ENCODE measurements around the gene SMC2.
A peak's percentile ranks its signal among the peaks of the same experiment; 100 is the strongest.

Gene SMC2

GRCh38 chr9:104107799-104108198 lies 13.7 kb downstream of the SMC2 start:
- no peak for DNase-seq

GRCh38 chr9:104108315-104108714 lies 14.2 kb downstream of the SMC2 start:
- DNase-seq: no peak

GRCh38 chr9:104110509-104110908 lies 16.4 kb downstream of the SMC2 start:
- DNase-seq: no peak

- DNase-seq: no peak
These were observed 24.8 kb downstream of the SMC2 start for GRCh38 chr9:104118916-104119315.

GRCh38 chr9:104121022-104121421 lies 26.9 kb downstream of the SMC2 start:
- no peak for DNase-seq

GRCh38 chr9:104138243-104138868 lies 44.2 kb downstream of the SMC2 start:
- DNase-seq: no peak

- DNase-seq: no peak
These were observed 48.9 kb downstream of the SMC2 start for GRCh38 chr9:104142799-104143549.

GRCh38 chr9:104143550-104143910 lies 49.4 kb downstream of the SMC2 start:
- no peak for DNase-seq

GRCh38 chr9:104144336-104144735 lies 50.2 kb downstream of the SMC2 start:
- DNase-seq: no peak

- no peak for DNase-seq
These were observed 79.0 kb downstream of the SMC2 start for GRCh38 chr9:104173067-104173466.

GRCh38 chr9:104177003-104177611 lies 83.0 kb downstream of the SMC2 start:
- peak; percentile 1 for DNase-seq

GRCh38 chr9:104177676-104178075 lies 83.6 kb downstream of the SMC2 start:
- no peak for DNase-seq
